ENCODE data around the gene PRSS35.
A peak's percentile ranks its signal among the peaks of the same experiment; 100 is the strongest.

PRSS35 gene

GRCh38 chr6:83511901-83512681 lies at the start of gene PRSS35:
TSS of gene PRSS35 (plus strand) at chr6:83512534. CDS start at chr6:83523442, 10,908 bp downstream.
- Histone ChIP-seq H3K4me1 (ENCODE audit: low read length) (peaks cover 3% of the 10 kb centered on the region; the same call in 1 of the 2 replicates), H3K4me3 (ENCODE audit: low read length) (no peak within 1 kb of the TSS), H3K36me3 (replicated peaks; ENCODE audit: low read depth, low read length) (no peaks in the 10 kb centered on the region), H4K20me1 (ENCODE audit: insufficient read depth, low read length) (no peaks in the 10 kb centered on the region), H3K27me3 (ENCODE audit: low read depth, low read length) (no peaks in the 10 kb centered on the region), H3K79me2 (ENCODE audit: low read length) (no peaks in the 10 kb centered on the region), H2AFZ (ENCODE audit: low read depth, low read length) (no peak within 1 kb of the TSS), H3K9ac (ENCODE audit: low read length) (no peak within 1 kb of the TSS), H3K27ac (ENCODE audit: low read length) (no peak within 1 kb of the TSS), H3K4me2 (ENCODE audit: low read length) (peak within 1 kb of the TSS; percentile 20; the same call in 1 of the 2 replicates), H3K9me3 (ENCODE audit: insufficient read depth, low read length) (no peaks in the 10 kb centered on the region)
- TF ChIP-seq, protein P1, sequence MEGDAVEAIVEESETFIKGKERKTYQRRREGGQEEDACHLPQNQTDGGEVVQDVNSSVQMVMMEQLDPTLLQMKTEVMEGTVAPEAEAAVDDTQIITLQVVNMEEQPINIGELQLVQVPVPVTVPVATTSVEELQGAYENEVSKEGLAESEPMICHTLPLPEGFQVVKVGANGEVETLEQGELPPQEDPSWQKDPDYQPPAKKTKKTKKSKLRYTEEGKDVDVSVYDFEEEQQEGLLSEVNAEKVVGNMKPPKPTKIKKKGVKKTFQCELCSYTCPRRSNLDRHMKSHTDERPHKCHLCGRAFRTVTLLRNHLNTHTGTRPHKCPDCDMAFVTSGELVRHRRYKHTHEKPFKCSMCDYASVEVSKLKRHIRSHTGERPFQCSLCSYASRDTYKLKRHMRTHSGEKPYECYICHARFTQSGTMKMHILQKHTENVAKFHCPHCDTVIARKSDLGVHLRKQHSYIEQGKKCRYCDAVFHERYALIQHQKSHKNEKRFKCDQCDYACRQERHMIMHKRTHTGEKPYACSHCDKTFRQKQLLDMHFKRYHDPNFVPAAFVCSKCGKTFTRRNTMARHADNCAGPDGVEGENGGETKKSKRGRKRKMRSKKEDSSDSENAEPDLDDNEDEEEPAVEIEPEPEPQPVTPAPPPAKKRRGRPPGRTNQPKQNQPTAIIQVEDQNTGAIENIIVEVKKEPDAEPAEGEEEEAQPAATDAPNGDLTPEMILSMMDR (IDR thresholded peaks at IDR 0.05; ENCODE audit: low read depth, low read length) = peak; percentile 44
- TF ChIP-seq EZH2phosphoT487 (IDR thresholded peaks at IDR 0.05; ENCODE audit: low read depth) = no peak

GRCh38 chr6:83463886-83464285 lies 48.4 kb upstream of the PRSS35 start:
- Histone ChIP-seq H3K27me3 (ENCODE audit: low read depth, low read length) (no peaks in the 10 kb centered on the region), H3K4me3 (ENCODE audit: low read length) (no peak overlapping the region), H3K27ac (ENCODE audit: low read length) (no peak overlapping the region), H2AFZ (ENCODE audit: low read depth, low read length) (no peak overlapping the region), H3K36me3 (replicated peaks; ENCODE audit: low read depth, low read length) (no peaks in the 10 kb centered on the region), H3K4me2 (ENCODE audit: low read length) (no peak overlapping the region), H3K9me3 (ENCODE audit: insufficient read depth, low read length) (no peaks in the 10 kb centered on the region), H3K4me1 (ENCODE audit: low read length) (no peaks in the 10 kb centered on the region), H4K20me1 (ENCODE audit: insufficient read depth, low read length) (no peaks in the 10 kb centered on the region), H3K9ac (ENCODE audit: low read length) (no peak overlapping the region), H3K79me2 (ENCODE audit: low read length) (no peaks in the 10 kb centered on the region)
- no peak for TF ChIP-seq EZH2phosphoT487 (IDR thresholded peaks at IDR 0.05; ENCODE audit: low read depth)
- TF ChIP-seq, protein P1 (IDR thresholded peaks at IDR 0.05; ENCODE audit: low read depth, low read length) = no peak

- H3K9ac ChIP-seq (ENCODE audit: low read length) = no peak overlapping the region
- H3K4me2 ChIP-seq (ENCODE audit: low read length) = no peak overlapping the region
- no peaks in the 10 kb centered on the region for H3K27me3 ChIP-seq (ENCODE audit: low read depth, low read length)
- no peaks in the 10 kb centered on the region for H3K9me3 ChIP-seq (ENCODE audit: insufficient read depth, low read length)
- no peaks in the 10 kb centered on the region for H4K20me1 ChIP-seq (ENCODE audit: insufficient read depth, low read length)
- H3K27ac ChIP-seq (ENCODE audit: low read length) = no peak overlapping the region
- no peak overlapping the region for H3K4me3 ChIP-seq (ENCODE audit: low read length)
- TF ChIP-seq EZH2phosphoT487 (IDR thresholded peaks at IDR 0.05; ENCODE audit: low read depth) = no peak
- TF ChIP-seq, protein P1 (IDR thresholded peaks at IDR 0.05; ENCODE audit: low read depth, low read length) = no peak
- H3K4me1 ChIP-seq (ENCODE audit: low read length) = no peaks in the 10 kb centered on the region
- no peaks in the 10 kb centered on the region for H3K79me2 ChIP-seq (ENCODE audit: low read length)
- H3K36me3 ChIP-seq (replicated peaks; ENCODE audit: low read depth, low read length) = no peaks in the 10 kb centered on the region
- H2AFZ ChIP-seq (ENCODE audit: low read depth, low read length) = no peak overlapping the region
Measured at GRCh38 chr6:83464381-83465140, 47.8 kb upstream of the PRSS35 start.

- H3K9ac ChIP-seq (ENCODE audit: low read length) = no peak overlapping the region
- H3K27me3 ChIP-seq (ENCODE audit: low read depth, low read length) = no peaks in the 10 kb centered on the region
- H3K4me2 ChIP-seq (ENCODE audit: low read length) = no peak overlapping the region
- no peaks in the 10 kb centered on the region for H3K79me2 ChIP-seq (ENCODE audit: low read length)
- H2AFZ ChIP-seq (ENCODE audit: low read depth, low read length) = no peak overlapping the region
- H3K4me1 ChIP-seq (ENCODE audit: low read length) = no peaks in the 10 kb centered on the region
- H3K9me3 ChIP-seq (ENCODE audit: insufficient read depth, low read length) = no peaks in the 10 kb centered on the region
- no peak overlapping the region for H3K27ac ChIP-seq (ENCODE audit: low read length)
- H3K4me3 ChIP-seq (ENCODE audit: low read length) = no peak overlapping the region
- no peak for TF ChIP-seq EZH2phosphoT487 (IDR thresholded peaks at IDR 0.05; ENCODE audit: low read depth)
- TF ChIP-seq, protein P1 (IDR thresholded peaks at IDR 0.05; ENCODE audit: low read depth, low read length) = no peak
- H4K20me1 ChIP-seq (ENCODE audit: insufficient read depth, low read length) = no peaks in the 10 kb centered on the region
- H3K36me3 ChIP-seq (replicated peaks; ENCODE audit: low read depth, low read length) = no peaks in the 10 kb centered on the region
Measured at GRCh38 chr6:83466328-83466727, 46.0 kb upstream of the PRSS35 start.

Measured in OCI-LY3 (cell line).